H1 (cell line): Measurements from ENCODE around the gene HABP2. TPM values are rescaled to one million over a fixed set of nuclear protein-coding genes. Genes with fewer than 3 reads are reported as not detected.

ENCODE experiments used
- CHD2 ChIP-seq: IDR thresholded peaks from 2 replicates; pipeline ENCODE4 v1.6.1; 2012; ENCODE audit warnings: low read length, improper control_type of control experiment
- GABPA ChIP-seq: IDR thresholded peaks from 2 replicates; pipeline ENCODE4 v1.6.1; 2011; ENCODE audit warnings: mild to moderate bottlenecking, low read length, moderate library complexity, borderline replicate concordance; ENCODE audit not compliant: insufficient read depth
- GTF2F1 ChIP-seq: IDR thresholded peaks from 2 replicates; pipeline ENCODE4 v1.6.1; 2012; ENCODE audit warnings: low read depth, low read length, improper control_type of control experiment, borderline replicate concordance
- JUND ChIP-seq: IDR thresholded peaks from 2 replicates; pipeline ENCODE4 v1.6.1; 2011; ENCODE audit warnings: mild to moderate bottlenecking, improper control_type of control experiment, low read length
- KDM5A ChIP-seq: fragments of 200-600 bp; IDR thresholded peaks from 2 replicates; pipeline ENCODE4 v1.7.1; 2012; ENCODE audit warnings: mild to moderate bottlenecking, low read length, inconsistent platforms, mixed read lengths
- SIN3A ChIP-seq, 2 experiments: IDR thresholded peaks in 1 of 2; conservative IDR thresholded peaks in 1 of 2; 2 replicates each; pipeline ENCODE4 v1.6.1; 2011 to 2012; ENCODE audit warnings: low read length in 2 of 2, improper control_type of control experiment in 1 of 2, low read depth in 1 of 2, mild to moderate bottlenecking in 1 of 2
- SRF ChIP-seq: IDR thresholded peaks from 2 replicates; pipeline ENCODE4 v1.6.1; 2011; ENCODE audit warnings: mild to moderate bottlenecking, low read depth, low read length, moderate library complexity
- TCF12 ChIP-seq: IDR thresholded peaks from 2 replicates; pipeline ENCODE4 v1.6.1; 2011; ENCODE audit warnings: low read depth, mild to moderate bottlenecking, low read length
- polyA plus RNA-seq, 7 experiments: library from polyadenylated mRNA; depleted of rRNA in 3 of 7; stranded (reverse) in 5 of 7; unstranded in 2 of 7; fragments of >200 nt in 5 of 7; fragments of 200-250 nt in 2 of 7; gene quantifications; 1 replicate in 5 of 7; 2 replicates in 1 of 7; 4 replicates in 1 of 7; pipeline versions ENCODE4 v1.2.1 to v1.2.3, GENCODE V29; 2011 to 2013; ENCODE audit warnings: missing spikeins in 2 of 7, mixed read lengths in 2 of 7
- total RNA-seq: library from RNA; stranded (reverse); fragmentation: NEBNext Ultra II Directional; extraction: Animal tissue kit (Norgen Biotek cat#: 25700); gene quantifications from 2 replicates; pipeline ENCODE4 v1.2.1, GENCODE V29; 2021
- TF ChIP-seq, protein P1 (sequence below): fragments of 300-600 bp; sonication (generic); IDR thresholded peaks from 2 replicates; pipeline ENCODE4 v1.7.1; 2012; ENCODE audit warnings: low read length, moderate library complexity, mild to moderate bottlenecking, inconsistent platforms; ENCODE audit not compliant: insufficient replicate concordance

HABP2 gene
- total and polyA plus RNA-seq, 2 of the 8 experiments (the other 6 are each of a cell fraction or from before 2014, with no cell fraction given) = not detected

DNA sequence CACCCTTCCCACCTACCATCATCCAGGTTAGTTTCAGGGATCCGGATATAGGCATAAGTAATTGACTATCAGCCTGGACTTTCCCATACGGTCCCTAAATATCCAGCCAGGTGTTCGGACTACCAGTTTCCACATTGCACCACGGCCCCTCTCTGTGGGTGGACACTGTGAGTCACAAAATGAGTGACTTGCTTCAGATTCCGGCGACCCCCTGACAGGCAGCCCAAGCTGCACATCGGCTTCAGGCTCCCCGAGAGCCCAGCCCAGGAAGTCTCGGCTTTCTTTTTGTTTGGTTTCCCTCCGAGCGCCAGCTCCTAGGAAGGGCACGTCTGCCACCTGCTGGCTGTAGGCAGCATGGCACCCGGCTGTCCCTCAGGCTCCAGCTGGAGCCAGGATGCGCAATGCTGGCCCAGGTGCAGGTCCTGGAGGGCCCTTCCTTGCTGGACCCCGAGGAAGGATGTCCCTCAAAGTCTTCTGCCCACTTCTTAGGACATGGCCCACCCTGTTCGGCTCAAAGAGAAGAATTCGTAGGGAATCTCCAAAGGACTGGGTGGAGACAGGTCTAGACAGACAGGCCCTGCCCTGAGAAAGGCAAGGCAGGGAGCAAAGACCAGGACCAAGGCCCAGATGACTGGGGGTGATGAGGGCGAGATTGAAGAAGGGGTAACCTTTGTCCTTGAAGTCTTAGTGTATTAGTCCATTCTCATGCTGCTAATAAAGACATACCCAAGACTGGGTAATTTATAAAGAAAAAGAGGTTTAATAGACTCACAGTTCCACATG, 10.6 kb downstream of the HABP2 start (continued):
- TF ChIP-seq, protein P1, sequence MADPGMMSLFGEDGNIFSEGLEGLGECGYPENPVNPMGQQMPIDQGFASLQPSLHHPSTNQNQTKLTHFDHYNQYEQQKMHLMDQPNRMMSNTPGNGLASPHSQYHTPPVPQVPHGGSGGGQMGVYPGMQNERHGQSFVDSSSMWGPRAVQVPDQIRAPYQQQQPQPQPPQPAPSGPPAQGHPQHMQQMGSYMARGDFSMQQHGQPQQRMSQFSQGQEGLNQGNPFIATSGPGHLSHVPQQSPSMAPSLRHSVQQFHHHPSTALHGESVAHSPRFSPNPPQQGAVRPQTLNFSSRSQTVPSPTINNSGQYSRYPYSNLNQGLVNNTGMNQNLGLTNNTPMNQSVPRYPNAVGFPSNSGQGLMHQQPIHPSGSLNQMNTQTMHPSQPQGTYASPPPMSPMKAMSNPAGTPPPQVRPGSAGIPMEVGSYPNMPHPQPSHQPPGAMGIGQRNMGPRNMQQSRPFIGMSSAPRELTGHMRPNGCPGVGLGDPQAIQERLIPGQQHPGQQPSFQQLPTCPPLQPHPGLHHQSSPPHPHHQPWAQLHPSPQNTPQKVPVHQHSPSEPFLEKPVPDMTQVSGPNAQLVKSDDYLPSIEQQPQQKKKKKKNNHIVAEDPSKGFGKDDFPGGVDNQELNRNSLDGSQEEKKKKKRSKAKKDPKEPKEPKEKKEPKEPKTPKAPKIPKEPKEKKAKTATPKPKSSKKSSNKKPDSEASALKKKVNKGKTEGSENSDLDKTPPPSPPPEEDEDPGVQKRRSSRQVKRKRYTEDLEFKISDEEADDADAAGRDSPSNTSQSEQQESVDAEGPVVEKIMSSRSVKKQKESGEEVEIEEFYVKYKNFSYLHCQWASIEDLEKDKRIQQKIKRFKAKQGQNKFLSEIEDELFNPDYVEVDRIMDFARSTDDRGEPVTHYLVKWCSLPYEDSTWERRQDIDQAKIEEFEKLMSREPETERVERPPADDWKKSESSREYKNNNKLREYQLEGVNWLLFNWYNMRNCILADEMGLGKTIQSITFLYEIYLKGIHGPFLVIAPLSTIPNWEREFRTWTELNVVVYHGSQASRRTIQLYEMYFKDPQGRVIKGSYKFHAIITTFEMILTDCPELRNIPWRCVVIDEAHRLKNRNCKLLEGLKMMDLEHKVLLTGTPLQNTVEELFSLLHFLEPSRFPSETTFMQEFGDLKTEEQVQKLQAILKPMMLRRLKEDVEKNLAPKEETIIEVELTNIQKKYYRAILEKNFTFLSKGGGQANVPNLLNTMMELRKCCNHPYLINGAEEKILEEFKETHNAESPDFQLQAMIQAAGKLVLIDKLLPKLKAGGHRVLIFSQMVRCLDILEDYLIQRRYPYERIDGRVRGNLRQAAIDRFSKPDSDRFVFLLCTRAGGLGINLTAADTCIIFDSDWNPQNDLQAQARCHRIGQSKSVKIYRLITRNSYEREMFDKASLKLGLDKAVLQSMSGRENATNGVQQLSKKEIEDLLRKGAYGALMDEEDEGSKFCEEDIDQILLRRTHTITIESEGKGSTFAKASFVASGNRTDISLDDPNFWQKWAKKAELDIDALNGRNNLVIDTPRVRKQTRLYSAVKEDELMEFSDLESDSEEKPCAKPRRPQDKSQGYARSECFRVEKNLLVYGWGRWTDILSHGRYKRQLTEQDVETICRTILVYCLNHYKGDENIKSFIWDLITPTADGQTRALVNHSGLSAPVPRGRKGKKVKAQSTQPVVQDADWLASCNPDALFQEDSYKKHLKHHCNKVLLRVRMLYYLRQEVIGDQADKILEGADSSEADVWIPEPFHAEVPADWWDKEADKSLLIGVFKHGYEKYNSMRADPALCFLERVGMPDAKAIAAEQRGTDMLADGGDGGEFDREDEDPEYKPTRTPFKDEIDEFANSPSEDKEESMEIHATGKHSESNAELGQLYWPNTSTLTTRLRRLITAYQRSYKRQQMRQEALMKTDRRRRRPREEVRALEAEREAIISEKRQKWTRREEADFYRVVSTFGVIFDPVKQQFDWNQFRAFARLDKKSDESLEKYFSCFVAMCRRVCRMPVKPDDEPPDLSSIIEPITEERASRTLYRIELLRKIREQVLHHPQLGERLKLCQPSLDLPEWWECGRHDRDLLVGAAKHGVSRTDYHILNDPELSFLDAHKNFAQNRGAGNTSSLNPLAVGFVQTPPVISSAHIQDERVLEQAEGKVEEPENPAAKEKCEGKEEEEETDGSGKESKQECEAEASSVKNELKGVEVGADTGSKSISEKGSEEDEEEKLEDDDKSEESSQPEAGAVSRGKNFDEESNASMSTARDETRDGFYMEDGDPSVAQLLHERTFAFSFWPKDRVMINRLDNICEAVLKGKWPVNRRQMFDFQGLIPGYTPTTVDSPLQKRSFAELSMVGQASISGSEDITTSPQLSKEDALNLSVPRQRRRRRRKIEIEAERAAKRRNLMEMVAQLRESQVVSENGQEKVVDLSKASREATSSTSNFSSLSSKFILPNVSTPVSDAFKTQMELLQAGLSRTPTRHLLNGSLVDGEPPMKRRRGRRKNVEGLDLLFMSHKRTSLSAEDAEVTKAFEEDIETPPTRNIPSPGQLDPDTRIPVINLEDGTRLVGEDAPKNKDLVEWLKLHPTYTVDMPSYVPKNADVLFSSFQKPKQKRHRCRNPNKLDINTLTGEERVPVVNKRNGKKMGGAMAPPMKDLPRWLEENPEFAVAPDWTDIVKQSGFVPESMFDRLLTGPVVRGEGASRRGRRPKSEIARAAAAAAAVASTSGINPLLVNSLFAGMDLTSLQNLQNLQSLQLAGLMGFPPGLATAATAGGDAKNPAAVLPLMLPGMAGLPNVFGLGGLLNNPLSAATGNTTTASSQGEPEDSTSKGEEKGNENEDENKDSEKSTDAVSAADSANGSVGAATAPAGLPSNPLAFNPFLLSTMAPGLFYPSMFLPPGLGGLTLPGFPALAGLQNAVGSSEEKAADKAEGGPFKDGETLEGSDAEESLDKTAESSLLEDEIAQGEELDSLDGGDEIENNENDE = no peak
- TF ChIP-seq SRF (no peak), CHD2 (no peak), GABPA (no peak), TCF12 (0 out of 2 replicates have a peak, but pooled peaks have one; percentile 48), KDM5A (no peak), GTF2F1 (no peak), JUND (peak; percentile 55), SIN3A (conservative IDR thresholded peaks at IDR 0.05 in 1 of 2, IDR thresholded peaks at IDR 0.05 in 1 of 2; ENCODE audit: low read depth in 1 of 2, low read length in 2 of 2) (0 out of 4 replicates have a peak, but pooled peaks of 1 of the 2 experiments have one; percentile 26)
